Stimulated activated CD4-positive, alpha-beta T cell treated with anti-CD3 and anti-CD28 coated beads, Interleukin-12 subunit alpha, Interleukin-12 subunit beta, amount 100 ng/mL, for 4 hours (primary cell): Measurements from ENCODE around the gene TIE1.

Experiments
- DNase-seq: peaks from one replicate; pipeline ENCODE4 v3.0.0-alpha.2; 2020

Gene TIE1

DNA sequence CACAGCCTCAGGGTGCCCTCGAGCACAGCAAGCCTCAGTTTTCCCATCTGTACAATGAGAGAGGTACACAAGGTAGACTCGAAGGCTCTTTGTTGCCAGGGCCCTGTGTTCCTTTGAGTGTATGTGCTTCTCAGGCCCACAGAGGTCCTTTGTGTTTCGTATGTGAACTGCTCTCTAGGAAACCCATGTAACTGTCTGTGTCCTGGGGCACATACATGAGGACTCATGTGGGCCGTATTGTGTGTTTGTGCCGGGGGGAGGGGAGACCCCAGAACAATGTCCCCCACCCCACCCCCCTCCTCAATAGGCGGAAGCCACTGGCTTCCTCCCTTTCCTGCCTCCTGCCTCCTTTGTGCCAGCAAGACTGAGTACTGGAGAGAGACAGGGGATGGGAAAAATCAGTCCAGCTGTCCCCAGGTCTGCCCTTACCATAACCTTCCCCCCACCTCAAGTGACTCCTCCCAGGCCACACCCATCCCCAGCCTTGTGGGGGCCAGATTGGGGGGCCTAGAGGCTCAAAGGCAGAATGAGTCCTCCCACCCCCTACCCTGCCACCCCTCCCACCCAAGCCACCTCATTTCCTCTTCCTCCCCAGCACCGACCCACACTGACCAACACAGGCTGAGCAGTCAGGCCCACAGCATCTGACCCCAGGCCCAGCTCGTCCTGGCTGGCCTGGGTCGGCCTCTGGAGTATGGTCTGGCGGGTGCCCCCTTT lies at the start of gene TIE1:
Gene TIE1 (plus strand): TSS at position 605 of the 717 bp plus-strand sequence. CDS start 90 bp downstream, at position 695.
- DNase-seq: no peak

GRCh38 chr1:43251024-43251423 lies 49.8 kb upstream of the TIE1 start:
- DNase-seq: no peak

DNA sequence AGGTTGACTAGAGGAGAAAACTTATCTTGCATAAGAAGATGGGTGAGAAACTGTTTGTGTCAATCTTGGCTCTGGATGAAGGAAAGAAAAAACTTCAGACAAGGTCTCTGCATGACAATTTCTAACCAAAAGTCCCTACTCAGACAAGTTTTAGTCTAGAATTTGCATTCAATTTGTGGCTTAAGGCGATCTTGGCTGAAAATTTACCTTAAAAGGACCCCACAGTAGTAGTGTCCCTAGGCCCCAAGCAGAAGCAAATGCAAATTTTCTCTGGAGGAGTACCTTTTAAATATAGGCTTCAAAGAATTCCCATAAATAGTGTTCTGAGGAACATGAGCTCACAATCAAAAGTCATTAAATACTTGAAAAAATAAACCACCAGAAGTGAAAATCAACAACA lies 48.6 kb upstream of the TIE1 start:
- no peak for DNase-seq

DNA sequence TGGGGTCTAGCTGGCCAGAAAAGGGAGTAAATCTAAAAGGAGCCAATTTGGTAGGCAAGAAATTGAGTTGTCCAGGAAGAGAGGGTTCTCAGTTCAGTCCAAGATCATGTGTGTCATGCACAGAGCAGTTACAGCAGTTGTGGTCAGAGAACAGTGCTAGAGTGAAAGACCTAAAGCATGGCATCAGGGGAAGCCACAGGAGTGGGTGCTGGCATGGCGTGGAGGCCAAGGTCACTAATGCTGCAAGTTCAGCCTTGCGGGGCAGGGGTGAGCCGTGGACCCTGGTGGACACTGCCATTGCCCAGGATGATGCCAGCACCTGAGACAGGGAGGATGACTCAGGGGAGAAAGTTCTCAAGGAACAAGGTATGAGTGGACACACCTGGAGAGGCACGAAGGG lies 47.6 kb upstream of the TIE1 start:
- DNase-seq: no peak

GRCh38 chr1:43253876-43254275 lies 46.9 kb upstream of the TIE1 start:
- no peak for DNase-seq

DNA sequence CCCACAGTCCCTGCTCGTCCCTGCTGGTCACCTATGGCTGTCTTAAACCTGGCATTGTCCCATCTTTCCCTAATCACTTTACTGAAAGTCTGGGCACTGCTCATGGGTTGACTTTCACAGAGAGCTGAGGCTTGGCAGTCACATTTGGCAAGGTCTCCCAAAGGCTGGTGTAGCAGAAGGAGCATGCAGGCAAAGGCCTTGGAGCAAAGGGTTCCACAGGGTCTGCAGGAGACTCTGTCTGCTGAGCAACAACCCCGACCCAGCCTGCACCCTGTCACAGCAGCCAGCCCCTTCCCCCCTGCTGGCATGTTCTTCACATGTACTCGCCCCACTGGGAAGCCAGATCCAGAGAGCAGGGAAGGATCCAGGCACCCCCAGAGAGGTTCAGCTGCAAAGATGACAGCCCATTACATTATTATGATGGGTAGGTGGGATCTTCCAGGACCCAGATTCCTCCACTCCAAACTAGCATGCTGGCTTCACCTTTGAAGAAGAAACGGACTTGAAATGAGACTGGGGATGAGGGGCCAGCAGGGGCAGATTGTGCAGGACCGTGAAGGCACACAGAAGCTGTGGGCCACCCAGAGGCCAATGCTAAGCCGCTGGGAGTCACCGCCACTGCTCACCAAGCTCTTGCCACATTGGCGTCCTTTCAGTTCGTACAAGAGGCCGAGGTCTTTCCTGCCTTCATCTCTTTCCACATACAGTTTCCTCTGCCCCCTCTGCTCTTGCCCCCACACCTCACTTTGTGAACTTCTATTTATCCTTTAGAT lies 45.2 kb upstream of the TIE1 start:
- no peak for DNase-seq

- DNase-seq: no peak
Observed at GRCh38 chr1:43256675-43257570, 43.9 kb upstream of the TIE1 start.

- no peak for DNase-seq
Observed at GRCh38 chr1:43258370-43258769, 42.4 kb upstream of the TIE1 start.

GRCh38 chr1:43265431-43265830 lies 35.4 kb upstream of the TIE1 start:
- DNase-seq: no peak

GRCh38 chr1:43266881-43267280 lies 33.9 kb upstream of the TIE1 start:
- no peak for DNase-seq

DNA sequence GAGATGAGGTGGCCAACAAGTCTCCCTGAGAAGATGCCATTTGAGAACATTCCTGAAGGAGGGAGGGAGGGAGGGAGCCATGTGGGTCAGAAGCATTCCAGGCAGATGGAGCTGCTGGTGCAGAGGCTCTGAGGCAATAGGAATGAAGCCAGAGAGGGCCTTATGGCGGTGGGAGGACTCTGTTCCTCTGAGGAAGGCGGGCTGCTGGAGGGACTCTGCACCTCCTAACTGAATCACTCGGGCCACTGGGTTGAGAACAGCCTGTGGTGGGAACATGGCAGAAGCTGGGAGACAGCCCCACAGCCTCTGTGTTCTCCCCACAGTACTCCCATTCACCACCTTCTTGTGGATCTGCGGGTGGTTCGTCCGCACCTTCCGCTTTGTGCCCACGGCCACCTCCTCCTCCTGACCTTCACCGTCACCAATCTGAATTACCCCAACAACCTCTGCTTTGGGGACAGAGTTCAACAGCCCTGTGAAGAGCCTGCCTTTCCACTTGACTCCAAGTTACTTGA lies 33.4 kb upstream of the TIE1 start:
- DNase-seq: no peak

GRCh38 chr1:43267818-43268425 lies 32.9 kb upstream of the TIE1 start:
- DNase-seq: no peak

GRCh38 chr1:43269627-43270375 lies 31.0 kb upstream of the TIE1 start, which contains the start of gene TMEM125:
TSS of gene TMEM125 (plus strand) at chr1:43269983. CDS start at chr1:43272723, 2,740 bp downstream.
- no peak for DNase-seq

- DNase-seq: peak; percentile 10
Observed at GRCh38 chr1:43270421-43271095, 30.2 kb upstream of the TIE1 start.

- no peak for DNase-seq
Observed at GRCh38 chr1:43271186-43272118, 29.3 kb upstream of the TIE1 start.

- DNase-seq: no peak
Observed at GRCh38 chr1:43272161-43272560, 28.6 kb upstream of the TIE1 start.

DNA sequence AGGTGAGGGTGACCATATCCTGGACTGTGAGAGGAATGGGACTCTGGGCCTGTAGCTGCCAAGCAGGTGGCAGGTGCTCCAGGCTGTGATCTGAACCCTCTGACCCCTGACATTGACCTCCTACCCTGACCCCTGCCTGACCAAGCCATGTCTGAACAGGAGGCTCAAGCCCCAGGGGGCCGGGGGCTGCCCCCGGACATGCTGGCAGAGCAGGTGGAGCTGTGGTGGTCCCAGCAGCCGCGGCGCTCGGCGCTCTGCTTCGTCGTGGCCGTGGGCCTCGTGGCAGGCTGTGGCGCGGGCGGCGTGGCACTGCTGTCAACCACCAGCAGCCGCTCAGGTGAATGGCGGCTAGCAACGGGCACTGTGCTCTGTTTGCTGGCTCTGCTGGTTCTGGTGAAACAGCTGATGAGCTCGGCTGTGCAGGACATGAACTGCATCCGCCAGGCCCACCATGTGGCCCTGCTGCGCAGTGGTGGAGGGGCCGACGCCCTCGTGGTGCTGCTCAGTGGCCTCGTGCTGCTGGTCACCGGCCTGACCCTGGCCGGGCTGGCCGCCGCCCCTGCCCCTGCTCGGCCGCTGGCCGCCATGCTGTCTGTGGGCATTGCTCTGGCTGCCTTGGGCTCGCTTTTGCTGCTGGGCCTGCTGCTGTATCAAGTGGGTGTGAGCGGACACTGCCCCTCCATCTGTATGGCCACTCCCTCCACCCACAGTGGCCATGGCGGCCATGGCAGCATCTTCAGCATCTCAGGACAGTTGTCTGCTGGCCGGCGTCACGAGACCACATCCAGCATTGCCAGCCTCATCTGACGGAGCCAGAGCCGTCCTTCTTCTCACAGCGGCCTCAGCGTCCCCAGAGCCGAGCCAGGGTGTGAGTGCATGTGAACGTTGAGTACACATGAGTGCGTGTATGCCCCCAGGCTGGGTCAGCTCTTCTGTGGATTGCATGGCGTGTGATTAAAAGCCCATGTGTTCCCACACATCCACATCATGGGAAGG lies 27.9 kb upstream of the TIE1 start:
- DNase-seq: no peak

GRCh38 chr1:43273708-43274107 lies 27.1 kb upstream of the TIE1 start:
- DNase-seq: no peak
